OCI-LY3 (cell line): ENCODE measurements around the gene SMAD6.

Experiments
- H2AFZ ChIP-seq: fragments of 200-600, 300-600 bp; shearing (Covaris generic); 2 replicates; pipeline ENCODE4 v1.6.0; 2014; ENCODE audit warnings: antibody characterized with exemption, low read depth, low read length
- H3K27ac ChIP-seq: fragments of 200-600, 300-600 bp; sonication (generic); 2 replicates; pipeline ENCODE4 v1.5.1; 2014; ENCODE audit warnings: mild to moderate bottlenecking, low read length, moderate library complexity, mixed read lengths
- H3K27me3 ChIP-seq: fragments of 200-600, 300-600 bp; sonication (generic); 2 replicates; pipeline ENCODE4 v1.6.1; 2014; ENCODE audit warnings: low read depth, low read length, mixed read lengths
- H3K36me3 ChIP-seq: fragments of 200-600, 300-600 bp; sonication (generic); replicated peaks from 2 replicates; pipeline ENCODE3; 2014; ENCODE audit warnings: low read depth, low read length, mixed read lengths
- H3K4me1 ChIP-seq: fragments of 300-600, 200-600 bp; sonication (generic); 2 replicates; pipeline ENCODE4 v1.6.1; 2014; ENCODE audit warnings: low read length, mixed read lengths
- H3K4me2 ChIP-seq: fragments of 200-600, 300-600 bp; sonication (generic); 2 replicates; pipeline ENCODE4 v1.6.1; 2014; ENCODE audit warnings: low read length, mixed read lengths
- H3K4me3 ChIP-seq: fragments of 300-600, 200-600 bp; sonication (generic); 2 replicates; pipeline ENCODE4 v1.5.1; 2014; ENCODE audit warnings: antibody characterized with exemption, mild to moderate bottlenecking, low read length, moderate library complexity
- H3K79me2 ChIP-seq: fragments of 300-600, 200-600 bp; shearing (Covaris generic); 2 replicates; pipeline ENCODE4 v1.6.1; 2014; ENCODE audit warnings: mild to moderate bottlenecking, low read length, mixed read lengths
- H3K9ac ChIP-seq: fragments of 300-600, 200-600 bp; shearing (Covaris generic); 2 replicates; pipeline ENCODE4 v1.6.0; 2014; ENCODE audit warnings: mild to moderate bottlenecking, low read length, moderate library complexity
- H3K9me3 ChIP-seq: fragments of 200-600, 300-600 bp; shearing (Covaris generic); 2 replicates; pipeline ENCODE4 v1.6.1; 2014; ENCODE audit warnings: low read length, mixed read lengths; ENCODE audit not compliant: insufficient read depth
- H4K20me1 ChIP-seq: fragments of 200-600, 300-600 bp; sonication (generic); 2 replicates; pipeline ENCODE4 v1.6.1; 2016; ENCODE audit warnings: low read length, mixed read lengths; ENCODE audit not compliant: insufficient read depth
- EZH2phosphoT487 ChIP-seq: fragments of 200-600 bp; shearing (Covaris generic); IDR thresholded peaks from 2 replicates; pipeline ENCODE4 v1.6.1; 2018; ENCODE audit warnings: antibody characterized with exemption, mixed run types, low read depth
- TF ChIP-seq, protein P1 (sequence below): fragments of 200-600, 300-600 bp; sonication (generic); IDR thresholded peaks from 2 replicates; pipeline ENCODE4 v1.5.1; 2014; ENCODE audit warnings: antibody characterized with exemption, low read length, low read depth

The SMAD6 gene

GRCh38 chr15:66800584-66801235 is 98.7 kb downstream of the SMAD6 start:
- Histone ChIP-seq H3K9ac (no peak overlapping the region), H3K4me3 (no peak overlapping the region), H3K27ac (no peak overlapping the region), H3K79me2 (no peaks in the 10 kb centered on the region), H3K9me3 (no peaks in the 10 kb centered on the region), H2AFZ (no peak overlapping the region), H3K27me3 (peaks cover 12% of the 10 kb centered on the region), H3K4me1 (no peaks in the 10 kb centered on the region), H4K20me1 (no peaks in the 10 kb centered on the region), H3K36me3 (no peaks in the 10 kb centered on the region), H3K4me2 (no peak overlapping the region)
- TF ChIP-seq, protein P1, sequence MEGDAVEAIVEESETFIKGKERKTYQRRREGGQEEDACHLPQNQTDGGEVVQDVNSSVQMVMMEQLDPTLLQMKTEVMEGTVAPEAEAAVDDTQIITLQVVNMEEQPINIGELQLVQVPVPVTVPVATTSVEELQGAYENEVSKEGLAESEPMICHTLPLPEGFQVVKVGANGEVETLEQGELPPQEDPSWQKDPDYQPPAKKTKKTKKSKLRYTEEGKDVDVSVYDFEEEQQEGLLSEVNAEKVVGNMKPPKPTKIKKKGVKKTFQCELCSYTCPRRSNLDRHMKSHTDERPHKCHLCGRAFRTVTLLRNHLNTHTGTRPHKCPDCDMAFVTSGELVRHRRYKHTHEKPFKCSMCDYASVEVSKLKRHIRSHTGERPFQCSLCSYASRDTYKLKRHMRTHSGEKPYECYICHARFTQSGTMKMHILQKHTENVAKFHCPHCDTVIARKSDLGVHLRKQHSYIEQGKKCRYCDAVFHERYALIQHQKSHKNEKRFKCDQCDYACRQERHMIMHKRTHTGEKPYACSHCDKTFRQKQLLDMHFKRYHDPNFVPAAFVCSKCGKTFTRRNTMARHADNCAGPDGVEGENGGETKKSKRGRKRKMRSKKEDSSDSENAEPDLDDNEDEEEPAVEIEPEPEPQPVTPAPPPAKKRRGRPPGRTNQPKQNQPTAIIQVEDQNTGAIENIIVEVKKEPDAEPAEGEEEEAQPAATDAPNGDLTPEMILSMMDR: no peak
- no peak for TF ChIP-seq EZH2phosphoT487

DNA sequence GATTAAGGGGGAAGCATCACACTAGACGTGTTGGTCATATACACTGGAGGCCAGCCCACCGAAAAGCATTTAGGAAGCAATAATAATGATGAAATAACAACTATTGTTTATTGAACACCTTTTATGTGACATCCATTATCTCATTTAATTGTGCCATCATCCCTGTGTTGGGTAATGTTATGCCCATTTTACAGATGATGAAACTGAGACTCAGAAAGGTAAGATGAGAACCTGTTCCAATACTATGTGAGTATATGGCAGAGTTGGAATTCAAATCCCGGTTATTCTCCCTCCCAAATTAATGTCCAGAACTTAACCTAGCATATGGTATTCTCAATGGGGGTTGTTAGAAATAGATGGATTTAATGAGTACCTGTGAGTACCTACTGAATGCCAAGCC is 99.2 kb downstream of the SMAD6 start:
- Histone ChIP-seq H3K9me3 (no peaks in the 10 kb centered on the region), H3K36me3 (no peaks in the 10 kb centered on the region), H3K4me2 (no peak overlapping the region), H3K27ac (no peak overlapping the region), H4K20me1 (no peaks in the 10 kb centered on the region), H3K4me3 (no peak overlapping the region), H3K4me1 (no peaks in the 10 kb centered on the region), H3K27me3 (peaks cover 12% of the 10 kb centered on the region), H2AFZ (no peak overlapping the region), H3K9ac (no peak overlapping the region), H3K79me2 (no peaks in the 10 kb centered on the region)
- TF ChIP-seq, protein P1: no peak
- TF ChIP-seq EZH2phosphoT487: no peak

- Histone ChIP-seq H3K36me3 (no peaks in the 10 kb centered on the region), H3K4me2 (no peak overlapping the region), H3K4me3 (no peak overlapping the region), H4K20me1 (no peaks in the 10 kb centered on the region), H3K27ac (no peak overlapping the region), H2AFZ (no peak overlapping the region), H3K27me3 (peaks cover 16% of the 10 kb centered on the region), H3K9ac (no peak overlapping the region), H3K79me2 (no peaks in the 10 kb centered on the region), H3K4me1 (no peaks in the 10 kb centered on the region), H3K9me3 (no peaks in the 10 kb centered on the region)
- TF ChIP-seq, protein P1: no peak
- TF ChIP-seq EZH2phosphoT487: no peak
Measured at GRCh38 chr15:66802025-66803001, 100.3 kb downstream of the SMAD6 start.

GRCh38 chr15:66803182-66803729 is 101.2 kb downstream of the SMAD6 start:
- Histone ChIP-seq H3K27ac (no peak overlapping the region), H3K4me2 (no peak overlapping the region), H2AFZ (no peak overlapping the region)

More at GRCh38 chr15:66803182-66803729, 101.2 kb downstream of the SMAD6 start:
- no peaks in the 10 kb centered on the region for H3K4me1 ChIP-seq
- no peak overlapping the region for H3K9ac ChIP-seq
- no peaks in the 10 kb centered on the region for H4K20me1 ChIP-seq
- no peaks in the 10 kb centered on the region for H3K36me3 ChIP-seq
- TF ChIP-seq, protein P1: no peak
- H3K4me3 ChIP-seq: no peak overlapping the region
- peaks cover 18% of the 10 kb centered on the region for H3K27me3 ChIP-seq
- H3K9me3 ChIP-seq: no peaks in the 10 kb centered on the region
- no peaks in the 10 kb centered on the region for H3K79me2 ChIP-seq
